ENCODE measurements around the gene DNAL4. TPM values are rescaled to one million over a fixed set of nuclear protein-coding genes. Genes with fewer than 3 reads are reported as not detected.

Gene DNAL4
- total RNA-seq, 1 donor from 2014 or later = 18.9 TPM

Other genes starting within 250 kb of the DNAL4 start
- 0.52 and 1.2 TPM in 2 replicates for gene DMC1, start 224.0 kb downstream of the DNAL4 start, total RNA-seq
- 1.6 and 5.6 TPM in 2 replicates for gene FAM227A, start 137.8 kb downstream of the DNAL4 start, total RNA-seq
- gene CBY1, start 137.5 kb downstream of the DNAL4 start, total RNA-seq = 15.5 and 20.3 TPM in 2 replicates
- gene TOMM22, start 112.2 kb downstream of the DNAL4 start, total RNA-seq = 54.7 and 56.4 TPM in 2 replicates
- 59.2 and 59.4 TPM in 2 replicates for gene JOSD1, start 93.2 kb downstream of the DNAL4 start, total RNA-seq
- gene GTPBP1, start 88.2 kb downstream of the DNAL4 start, total RNA-seq = 31.4 and 36.9 TPM in 2 replicates
- 181 and 248 TPM in 2 replicates for gene SUN2, start 38.1 kb downstream of the DNAL4 start, total RNA-seq
- gene NPTXR, start 49.9 kb upstream of the DNAL4 start, total RNA-seq = 0.47 and 0.96 TPM in 2 replicates
- gene CBX6, start 78.1 kb upstream of the DNAL4 start, total RNA-seq = 26.1 and 32.1 TPM in 2 replicates
- not detected in 2 replicates for gene APOBEC3A, start 163.5 kb upstream of the DNAL4 start, total RNA-seq
- gene APOBEC3B, start 188.2 kb upstream of the DNAL4 start, total RNA-seq = 0.21 and 0.24 TPM in 2 replicates
- gene APOBEC3C, start 220.1 kb upstream of the DNAL4 start, total RNA-seq = 5.4 and 6.4 TPM in 2 replicates
- gene APOBEC3D, start 227.0 kb upstream of the DNAL4 start, total RNA-seq = 0.21 TPM in 1 of 2 replicates, not detected in the other
- 0.08 and 0.21 TPM in 2 replicates for gene APOBEC3F, start 246.7 kb upstream of the DNAL4 start, total RNA-seq